ENCODE data around the gene ZNRF1.
"Not testable (repeated sequence)": the region's sequence is repeated elsewhere in the genome, so short reads cannot be mapped to it uniquely, and the experiment has no call there.

ZNRF1 gene

DNA sequence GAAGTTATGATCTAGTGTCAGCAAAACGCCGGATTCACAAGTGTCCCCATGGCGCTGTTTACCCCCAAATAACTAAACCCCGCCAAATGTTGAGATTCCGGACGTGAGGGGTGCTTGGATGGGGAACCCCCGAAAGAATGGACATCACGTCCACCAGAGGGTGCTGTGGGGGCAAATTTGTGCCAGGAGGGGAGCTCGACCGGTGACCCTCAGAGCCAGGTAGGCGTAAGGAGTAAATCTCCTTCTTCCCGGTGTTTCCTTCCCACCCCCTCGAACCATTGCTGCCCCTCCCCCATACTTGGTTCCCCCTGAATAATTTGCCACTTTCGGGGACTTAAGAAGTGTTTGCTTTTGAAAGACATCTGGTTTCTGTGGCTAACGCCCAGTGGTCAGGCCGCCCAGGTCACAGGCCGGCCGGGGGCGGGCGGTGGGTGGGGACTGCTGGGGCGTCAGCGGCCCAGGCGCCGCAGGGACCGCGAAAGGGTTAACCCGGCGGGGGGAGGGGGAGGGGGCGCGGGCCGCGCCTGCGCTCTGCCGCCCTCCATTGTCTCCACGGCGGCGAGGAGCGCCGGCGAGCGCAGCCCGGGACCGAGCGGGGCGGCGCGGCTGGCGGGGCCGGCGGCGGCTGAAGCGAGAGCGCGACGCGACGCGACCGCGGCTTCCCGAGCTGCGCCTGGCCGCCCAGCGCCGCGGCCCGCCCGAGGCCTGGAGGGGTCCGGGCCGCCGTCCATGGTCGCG, at the start of gene ZNRF1:
ZNRF1 (plus strand) TSS at position 544 of the 738 bp plus-strand sequence. CDS start 648 bp downstream, outside the sequence.
- peak; percentile 76 for DNase-seq

- no peak for DNase-seq
Measured at GRCh38 chr16:74949309-74949708, 49.5 kb upstream of the ZNRF1 start.

- DNase-seq: no peak
Measured at GRCh38 chr16:74950511-74950910, 48.3 kb upstream of the ZNRF1 start.

GRCh38 chr16:74951206-74951605, 47.6 kb upstream of the ZNRF1 start:
- DNase-seq: no peak

DNA sequence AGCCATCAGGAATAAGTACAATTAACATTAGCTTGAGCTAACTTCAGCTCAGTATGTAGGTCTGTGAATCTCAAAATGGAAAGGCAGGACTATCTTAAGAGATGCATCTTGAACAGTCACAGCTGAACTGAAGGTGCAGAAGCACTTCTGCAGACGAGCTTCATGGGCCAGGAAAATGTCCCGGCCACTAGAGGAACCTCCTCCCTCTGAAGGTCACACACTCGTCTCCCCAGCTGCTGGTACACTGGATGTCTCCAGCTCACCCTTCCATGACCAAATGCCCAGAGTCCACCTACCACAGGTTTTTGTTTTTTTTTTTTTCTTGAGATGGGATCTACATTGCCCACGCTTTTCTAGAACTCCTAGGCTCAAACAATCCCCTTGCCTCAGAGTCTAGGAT, 47.1 kb upstream of the ZNRF1 start:
- DNase-seq: no peak

DNA sequence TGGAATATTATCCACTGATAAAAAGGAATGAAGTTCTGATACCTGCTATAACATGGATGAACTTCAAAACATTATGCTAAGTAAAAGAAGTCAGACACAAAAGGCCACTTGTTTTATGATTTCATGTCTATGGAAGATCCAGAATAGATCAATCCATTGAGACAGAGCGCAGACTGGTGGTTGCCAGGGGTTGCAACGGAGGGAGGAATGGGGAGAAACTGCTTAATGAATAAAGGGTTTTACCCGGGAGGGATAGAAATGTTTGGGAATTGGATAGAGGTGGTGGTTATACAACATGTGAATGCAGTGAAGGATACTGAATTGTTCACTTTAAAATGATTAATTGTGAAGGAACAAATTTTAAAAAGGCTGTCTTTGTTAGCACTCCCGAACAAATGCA, 44.1 kb upstream of the ZNRF1 start:
- DNase-seq: no peak

DNA sequence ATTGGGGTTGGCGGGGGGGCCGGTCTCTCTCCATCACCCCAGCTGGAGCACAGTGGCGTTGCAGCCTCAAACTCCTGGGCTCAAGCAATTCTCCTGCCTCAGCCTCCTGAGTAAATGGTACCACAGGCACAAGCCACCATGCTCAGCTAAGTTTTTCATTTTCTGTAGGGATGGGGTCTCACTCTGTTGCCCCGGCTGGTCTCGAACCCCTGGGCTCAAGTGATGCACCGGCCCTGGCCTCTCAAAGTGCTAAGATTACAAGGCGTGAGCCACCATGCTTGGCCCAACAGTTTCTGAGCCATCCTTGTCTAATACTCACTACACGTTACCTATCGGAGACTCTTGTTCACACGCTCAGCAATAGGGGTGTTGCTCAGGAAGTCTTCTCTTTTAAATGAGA, 25.5 kb upstream of the ZNRF1 start:
- no peak for DNase-seq

GRCh38 chr16:74975591-74975990, 23.2 kb upstream of the ZNRF1 start:
- DNase-seq: no peak

DNA sequence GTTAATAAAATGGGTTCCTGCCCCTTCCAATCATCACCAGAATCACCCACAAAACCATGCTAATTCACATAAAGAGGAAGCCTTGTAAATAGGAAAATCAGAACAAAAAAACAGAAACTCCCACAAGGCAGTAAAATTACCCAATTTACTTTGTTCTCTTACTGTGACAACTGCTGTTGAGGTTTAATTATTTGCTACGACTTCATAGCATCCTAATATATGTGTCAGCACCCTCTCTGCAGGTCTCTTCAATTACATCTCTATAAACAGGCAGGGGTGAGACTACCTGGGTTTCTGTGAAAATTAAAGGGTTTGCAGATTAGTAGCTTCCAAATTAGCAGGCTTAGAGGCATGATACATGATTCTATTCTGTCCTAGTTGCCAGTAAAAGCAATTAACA, 16.6 kb upstream of the ZNRF1 start:
- no peak for DNase-seq

DNA sequence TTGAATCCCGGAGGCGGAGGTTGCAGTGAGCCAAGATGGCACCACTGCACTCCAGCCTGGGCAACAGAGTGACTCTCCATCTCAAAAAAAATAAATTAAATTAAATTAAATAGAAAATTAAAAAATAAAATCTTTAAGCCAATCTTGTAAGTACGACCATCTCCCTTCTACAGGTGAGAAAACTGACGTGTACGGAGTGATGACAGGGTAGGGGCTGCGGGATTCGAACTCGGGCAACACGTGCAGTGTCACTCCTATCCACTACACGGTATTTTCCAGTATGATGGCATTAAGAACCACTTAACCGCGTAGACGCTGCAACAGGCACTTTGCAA, 14.7 kb upstream of the ZNRF1 start:
- DNase-seq: no peak

- peak; percentile 100 for DNase-seq
Measured at GRCh38 chr16:74984529-74985296, 14.1 kb upstream of the ZNRF1 start, which contains the start of gene WDR59. Gene WDR59 (minus strand): TSS chr16:74985123. CDS start chr16:74985017, 106 bp downstream.

GRCh38 chr16:74987027-74987681, 11.7 kb upstream of the ZNRF1 start:
- no peak for DNase-seq

- not testable (repeated sequence) for DNase-seq
Measured at GRCh38 chr16:74989864-74990263, 9.0 kb upstream of the ZNRF1 start.

DNA sequence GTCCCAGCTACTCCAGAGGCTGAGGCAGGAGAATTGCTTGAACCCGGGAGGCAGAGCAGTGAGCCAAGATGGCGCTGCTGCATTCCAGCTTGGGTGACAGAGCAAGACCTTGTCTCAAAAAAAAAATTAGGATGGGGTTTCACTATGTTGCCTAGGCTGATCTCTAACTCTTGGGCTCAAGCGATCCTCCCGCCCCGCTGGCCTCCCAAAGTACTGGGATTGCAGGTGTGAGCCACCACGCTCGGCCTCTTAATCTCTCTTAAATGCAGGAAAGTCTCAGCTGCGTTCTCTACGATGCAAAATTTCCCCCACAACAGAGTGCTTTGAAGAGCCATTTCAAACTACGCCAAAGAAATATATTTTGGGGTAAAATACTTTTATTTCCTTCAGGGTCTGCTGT, 8.0 kb upstream of the ZNRF1 start:
- DNase-seq: no peak

DNA sequence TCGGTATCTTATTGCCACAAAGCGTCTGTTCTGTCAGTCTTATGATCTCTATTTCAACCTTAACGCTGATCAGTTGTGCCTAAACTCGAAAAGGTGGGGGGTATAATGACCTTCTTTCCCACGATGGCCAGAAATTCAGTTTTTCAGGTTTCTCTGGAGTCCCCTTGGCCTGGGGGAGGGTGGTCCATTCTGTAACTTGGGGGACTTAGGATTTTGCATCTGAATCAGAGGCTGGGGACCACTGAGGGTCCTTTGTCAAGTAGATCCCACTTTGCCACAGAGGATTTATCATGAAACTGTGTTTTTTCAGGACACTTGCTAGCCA, 7.6 kb upstream of the ZNRF1 start:
- no peak for DNase-seq

- no peak for DNase-seq
Measured at GRCh38 chr16:74991593-74992403, 7.0 kb upstream of the ZNRF1 start.

- DNase-seq: no peak
Measured at GRCh38 chr16:74995986-74996385, 2.8 kb upstream of the ZNRF1 start.

- DNase-seq: no peak
Measured at GRCh38 chr16:74997042-74997491, 1.8 kb upstream of the ZNRF1 start.

DNA sequence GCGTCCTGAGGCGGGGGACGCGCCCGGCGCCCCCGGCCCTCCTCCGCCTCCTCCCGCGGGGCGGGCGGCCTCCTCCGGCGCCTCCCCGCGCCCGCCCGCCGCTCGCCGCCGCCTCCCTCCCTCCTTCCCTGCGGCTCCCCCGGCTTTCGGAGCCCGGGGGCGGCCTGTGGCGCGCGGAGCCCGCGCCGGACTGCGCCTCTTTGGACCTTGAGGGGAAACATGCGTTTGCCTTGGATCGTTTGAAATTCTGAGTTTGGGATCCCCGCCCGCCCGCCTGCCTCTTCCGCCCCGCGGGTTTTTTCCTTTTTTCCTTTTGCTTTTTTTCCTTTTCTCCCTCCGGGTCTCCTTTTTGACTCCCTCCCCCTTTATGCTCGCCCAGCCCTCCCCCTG, 390 bp downstream of the ZNRF1 start:
- DNase-seq: peak; percentile 45

DNA sequence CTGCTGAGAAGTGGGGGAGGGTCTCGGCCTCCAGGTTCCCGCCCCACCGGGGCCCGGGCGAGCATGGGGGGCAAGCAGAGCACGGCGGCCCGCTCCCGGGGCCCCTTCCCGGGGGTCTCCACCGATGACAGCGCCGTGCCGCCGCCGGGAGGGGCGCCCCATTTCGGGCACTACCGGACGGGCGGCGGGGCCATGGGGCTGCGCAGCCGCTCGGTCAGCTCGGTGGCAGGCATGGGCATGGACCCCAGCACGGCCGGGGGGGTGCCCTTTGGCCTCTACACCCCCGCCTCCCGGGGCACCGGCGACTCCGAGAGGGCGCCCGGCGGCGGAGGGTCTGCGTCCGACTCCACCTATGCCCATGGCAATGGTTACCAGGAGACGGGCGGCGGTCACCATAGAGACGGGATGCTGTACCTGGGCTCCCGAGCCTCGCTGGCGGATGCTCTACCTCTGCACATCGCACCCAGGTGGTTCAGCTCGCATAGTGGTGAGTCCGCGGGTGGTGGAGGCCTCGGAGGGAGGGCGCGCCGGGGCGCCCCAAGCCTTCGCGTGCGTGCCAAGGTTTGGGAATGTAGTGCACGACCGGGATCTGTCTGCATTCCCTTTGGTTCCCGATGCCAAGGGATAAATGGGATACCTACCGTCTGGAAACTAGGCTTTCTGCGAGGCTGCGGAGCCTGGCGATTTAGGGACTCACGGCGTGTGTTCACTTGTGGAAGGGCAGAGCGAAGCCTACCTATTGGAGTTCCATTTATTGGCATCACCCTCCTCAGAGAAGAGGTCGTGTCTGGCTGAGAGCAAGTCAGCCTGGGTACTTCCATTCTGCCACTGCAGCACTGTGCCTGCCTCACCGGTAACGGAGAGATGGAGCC, 1.0 kb downstream of the ZNRF1 start:
- DNase-seq: peak; percentile 45

GRCh38 chr16:75000481-75001081, 1.8 kb downstream of the ZNRF1 start:
- DNase-seq: peak; percentile 21

DNA sequence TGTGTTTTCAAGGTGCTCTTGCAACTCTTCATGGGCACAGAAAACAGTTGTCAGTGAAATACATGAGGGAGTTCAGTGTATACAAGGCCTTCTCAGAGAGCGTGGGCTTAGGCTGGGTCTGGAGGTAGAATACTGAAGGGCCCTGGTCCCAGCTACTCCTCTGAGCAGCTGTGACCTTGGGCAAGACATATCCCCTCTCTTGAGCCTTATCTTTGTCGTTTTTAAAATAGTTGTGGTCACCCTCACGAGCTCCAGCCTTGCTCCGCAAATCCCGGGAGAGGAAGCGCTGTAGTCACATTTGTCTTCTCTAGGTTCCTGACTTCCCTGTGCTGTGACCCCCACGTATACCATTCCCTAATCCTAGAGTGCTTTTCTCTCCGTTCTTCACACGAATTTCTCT, 3.6 kb downstream of the ZNRF1 start:
- no peak for DNase-seq

Measured in NCI-H82 (cell line).